GM23338 (cell line): Measurements from ENCODE around the gene CLPTM1L.
"Not testable (repeated sequence)": the region's sequence is repeated elsewhere in the genome, so short reads cannot be mapped to it uniquely, and the experiment has no call there.

Experiments used
- CREB1 ChIP-seq: fragments of 250-450 bp; sonication (Bioruptor Pico); IDR thresholded peaks from 2 replicates; pipeline ENCODE4 v1.5.0; 2020; ENCODE audit warnings: low read depth, mild to moderate bottlenecking, moderate library complexity
- EZH2 ChIP-seq: fragments of 200-600 bp; sonication (generic); IDR thresholded peaks from one replicate; pipeline ENCODE4 v1.8.0; 2017; ENCODE audit warnings: antibody characterized with exemption, mild to moderate bottlenecking, low read depth; ENCODE audit not compliant: unreplicated experiment
- EZH2phosphoT487 ChIP-seq: fragments of 200-600 bp; sonication (generic); IDR thresholded peaks from one replicate; pipeline ENCODE4 v1.8.1; 2018; ENCODE audit warnings: antibody characterized with exemption; ENCODE audit not compliant: unreplicated experiment
- POLR2AphosphoS5 ChIP-seq: IDR thresholded peaks from 2 replicates; pipeline ENCODE4 v1.6.1; 2016; ENCODE audit warnings: antibody characterized with exemption, low read depth
- STAT1 ChIP-seq: IDR thresholded peaks from one replicate; pipeline ENCODE4 v1.6.1; 2016; ENCODE audit warnings: antibody characterized with exemption; ENCODE audit not compliant: unreplicated experiment
- TF ChIP-seq, protein P1 (sequence below), 2 experiments: fragments of 200-600 bp in 1 of 2; sonication (generic) in 1 of 2; conservative IDR thresholded peaks; 2 replicates each; pipeline versions ENCODE4 v1.5.1 to v1.6.1; 2016 to 2017; ENCODE audit warnings: antibody characterized with exemption in 2 of 2, low read depth in 2 of 2, mild to moderate bottlenecking in 2 of 2, moderate library complexity in 1 of 2
- TF ChIP-seq, protein P2 (sequence below): fragments of 250-450 bp; sonication (Bioruptor Pico); IDR thresholded peaks from 2 replicates; pipeline ENCODE4 v1.5.0; 2020; ENCODE audit warnings: mild to moderate bottlenecking, moderate library complexity

DNA sequence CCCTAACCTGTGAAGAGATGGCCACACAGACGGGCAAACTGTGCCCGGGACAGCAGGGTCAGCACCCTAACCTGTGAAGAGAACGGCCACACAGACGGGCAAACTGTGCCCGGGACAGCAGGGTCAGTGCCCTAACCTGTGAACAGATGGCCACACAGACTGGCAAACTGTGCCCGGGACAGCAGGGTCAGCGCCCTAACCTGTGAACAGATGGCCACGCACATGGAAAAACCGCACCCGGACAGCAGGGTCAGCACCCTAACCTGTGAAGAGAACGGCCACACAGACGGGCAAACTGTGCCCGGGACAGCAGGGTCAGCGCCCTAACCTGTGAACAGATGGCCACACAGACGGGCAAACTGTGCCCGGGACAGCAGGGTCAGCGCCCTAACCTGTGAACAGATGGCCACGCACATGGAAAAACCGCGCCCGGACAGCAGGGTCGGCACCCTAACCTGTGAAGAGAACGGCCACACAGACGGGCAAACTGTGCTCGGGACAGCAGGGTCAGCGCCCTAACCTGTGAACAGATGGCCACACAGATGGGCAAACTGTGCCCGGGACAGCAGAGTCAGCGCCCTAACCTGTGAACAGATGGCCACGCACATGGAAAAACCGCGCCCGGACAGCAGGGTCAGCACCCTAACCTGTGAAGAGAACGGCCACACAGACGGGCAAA, 5.6 kb downstream of the CLPTM1L start:
- TF ChIP-seq, protein P1, sequence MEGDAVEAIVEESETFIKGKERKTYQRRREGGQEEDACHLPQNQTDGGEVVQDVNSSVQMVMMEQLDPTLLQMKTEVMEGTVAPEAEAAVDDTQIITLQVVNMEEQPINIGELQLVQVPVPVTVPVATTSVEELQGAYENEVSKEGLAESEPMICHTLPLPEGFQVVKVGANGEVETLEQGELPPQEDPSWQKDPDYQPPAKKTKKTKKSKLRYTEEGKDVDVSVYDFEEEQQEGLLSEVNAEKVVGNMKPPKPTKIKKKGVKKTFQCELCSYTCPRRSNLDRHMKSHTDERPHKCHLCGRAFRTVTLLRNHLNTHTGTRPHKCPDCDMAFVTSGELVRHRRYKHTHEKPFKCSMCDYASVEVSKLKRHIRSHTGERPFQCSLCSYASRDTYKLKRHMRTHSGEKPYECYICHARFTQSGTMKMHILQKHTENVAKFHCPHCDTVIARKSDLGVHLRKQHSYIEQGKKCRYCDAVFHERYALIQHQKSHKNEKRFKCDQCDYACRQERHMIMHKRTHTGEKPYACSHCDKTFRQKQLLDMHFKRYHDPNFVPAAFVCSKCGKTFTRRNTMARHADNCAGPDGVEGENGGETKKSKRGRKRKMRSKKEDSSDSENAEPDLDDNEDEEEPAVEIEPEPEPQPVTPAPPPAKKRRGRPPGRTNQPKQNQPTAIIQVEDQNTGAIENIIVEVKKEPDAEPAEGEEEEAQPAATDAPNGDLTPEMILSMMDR (conservative IDR thresholded peaks at IDR 0.05; ENCODE audit: low read depth in 2 of 2), result not testable (repeated sequence)
- TF ChIP-seq EZH2, CREB1, POLR2AphosphoS5, EZH2phosphoT487, STAT1: not testable (repeated sequence)
- TF ChIP-seq, protein P2, sequence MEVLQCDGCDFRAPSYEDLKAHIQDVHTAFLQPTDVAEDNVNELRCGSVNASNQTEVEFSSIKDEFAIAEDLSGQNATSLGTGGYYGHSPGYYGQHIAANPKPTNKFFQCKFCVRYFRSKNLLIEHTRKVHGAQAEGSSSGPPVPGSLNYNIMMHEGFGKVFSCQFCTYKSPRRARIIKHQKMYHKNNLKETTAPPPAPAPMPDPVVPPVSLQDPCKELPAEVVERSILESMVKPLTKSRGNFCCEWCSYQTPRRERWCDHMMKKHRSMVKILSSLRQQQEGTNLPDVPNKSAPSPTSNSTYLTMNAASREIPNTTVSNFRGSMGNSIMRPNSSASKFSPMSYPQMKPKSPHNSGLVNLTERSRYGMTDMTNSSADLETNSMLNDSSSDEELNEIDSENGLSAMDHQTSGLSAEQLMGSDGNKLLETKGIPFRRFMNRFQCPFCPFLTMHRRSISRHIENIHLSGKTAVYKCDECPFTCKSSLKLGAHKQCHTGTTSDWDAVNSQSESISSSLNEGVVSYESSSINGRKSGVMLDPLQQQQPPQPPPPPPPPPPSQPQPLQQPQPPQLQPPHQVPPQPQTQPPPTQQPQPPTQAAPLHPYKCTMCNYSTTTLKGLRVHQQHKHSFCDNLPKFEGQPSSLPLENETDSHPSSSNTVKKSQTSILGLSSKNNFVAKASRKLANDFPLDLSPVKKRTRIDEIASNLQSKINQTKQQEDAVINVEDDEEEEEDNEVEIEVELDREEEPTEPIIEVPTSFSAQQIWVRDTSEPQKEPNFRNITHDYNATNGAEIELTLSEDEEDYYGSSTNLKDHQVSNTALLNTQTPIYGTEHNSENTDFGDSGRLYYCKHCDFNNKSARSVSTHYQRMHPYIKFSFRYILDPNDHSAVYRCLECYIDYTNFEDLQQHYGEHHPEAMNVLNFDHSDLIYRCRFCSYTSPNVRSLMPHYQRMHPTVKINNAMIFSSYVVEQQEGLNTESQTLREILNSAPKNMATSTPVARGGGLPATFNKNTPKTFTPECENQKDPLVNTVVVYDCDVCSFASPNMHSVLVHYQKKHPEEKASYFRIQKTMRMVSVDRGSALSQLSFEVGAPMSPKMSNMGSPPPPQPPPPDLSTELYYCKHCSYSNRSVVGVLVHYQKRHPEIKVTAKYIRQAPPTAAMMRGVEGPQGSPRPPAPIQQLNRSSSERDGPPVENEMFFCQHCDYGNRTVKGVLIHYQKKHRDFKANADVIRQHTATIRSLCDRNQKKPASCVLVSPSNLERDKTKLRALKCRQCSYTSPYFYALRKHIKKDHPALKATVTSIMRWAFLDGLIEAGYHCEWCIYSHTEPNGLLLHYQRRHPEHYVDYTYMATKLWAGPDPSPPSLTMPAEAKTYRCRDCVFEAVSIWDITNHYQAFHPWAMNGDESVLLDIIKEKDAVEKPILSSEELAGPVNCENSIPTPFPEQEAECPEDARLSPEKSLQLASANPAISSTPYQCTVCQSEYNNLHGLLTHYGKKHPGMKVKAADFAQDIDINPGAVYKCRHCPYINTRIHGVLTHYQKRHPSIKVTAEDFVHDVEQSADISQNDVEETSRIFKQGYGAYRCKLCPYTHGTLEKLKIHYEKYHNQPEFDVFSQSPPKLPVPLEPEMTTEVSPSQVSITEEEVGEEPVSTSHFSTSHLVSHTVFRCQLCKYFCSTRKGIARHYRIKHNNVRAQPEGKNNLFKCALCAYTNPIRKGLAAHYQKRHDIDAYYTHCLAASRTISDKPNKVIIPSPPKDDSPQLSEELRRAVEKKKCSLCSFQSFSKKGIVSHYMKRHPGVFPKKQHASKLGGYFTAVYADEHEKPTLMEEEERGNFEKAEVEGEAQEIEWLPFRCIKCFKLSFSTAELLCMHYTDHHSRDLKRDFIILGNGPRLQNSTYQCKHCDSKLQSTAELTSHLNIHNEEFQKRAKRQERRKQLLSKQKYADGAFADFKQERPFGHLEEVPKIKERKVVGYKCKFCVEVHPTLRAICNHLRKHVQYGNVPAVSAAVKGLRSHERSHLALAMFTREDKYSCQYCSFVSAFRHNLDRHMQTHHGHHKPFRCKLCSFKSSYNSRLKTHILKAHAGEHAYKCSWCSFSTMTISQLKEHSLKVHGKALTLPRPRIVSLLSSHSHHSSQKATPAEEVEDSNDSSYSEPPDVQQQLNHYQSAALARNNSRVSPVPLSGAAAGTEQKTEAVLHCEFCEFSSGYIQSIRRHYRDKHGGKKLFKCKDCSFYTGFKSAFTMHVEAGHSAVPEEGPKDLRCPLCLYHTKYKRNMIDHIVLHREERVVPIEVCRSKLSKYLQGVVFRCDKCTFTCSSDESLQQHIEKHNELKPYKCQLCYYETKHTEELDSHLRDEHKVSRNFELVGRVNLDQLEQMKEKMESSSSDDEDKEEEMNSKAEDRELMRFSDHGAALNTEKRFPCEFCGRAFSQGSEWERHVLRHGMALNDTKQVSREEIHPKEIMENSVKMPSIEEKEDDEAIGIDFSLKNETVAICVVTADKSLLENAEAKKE (CRISPR knock-in tag), result not testable (repeated sequence)
